ENCODE measurements around the gene ZZZ3.
"Not testable (repeated sequence)": the region's sequence is repeated elsewhere in the genome, so short reads cannot be mapped to it uniquely, and the experiment has no call there.

GRCh38 chr1:77646224-77646623 lies 36.2 kb downstream of the ZZZ3 start:
- TF ChIP-seq, protein P1, sequence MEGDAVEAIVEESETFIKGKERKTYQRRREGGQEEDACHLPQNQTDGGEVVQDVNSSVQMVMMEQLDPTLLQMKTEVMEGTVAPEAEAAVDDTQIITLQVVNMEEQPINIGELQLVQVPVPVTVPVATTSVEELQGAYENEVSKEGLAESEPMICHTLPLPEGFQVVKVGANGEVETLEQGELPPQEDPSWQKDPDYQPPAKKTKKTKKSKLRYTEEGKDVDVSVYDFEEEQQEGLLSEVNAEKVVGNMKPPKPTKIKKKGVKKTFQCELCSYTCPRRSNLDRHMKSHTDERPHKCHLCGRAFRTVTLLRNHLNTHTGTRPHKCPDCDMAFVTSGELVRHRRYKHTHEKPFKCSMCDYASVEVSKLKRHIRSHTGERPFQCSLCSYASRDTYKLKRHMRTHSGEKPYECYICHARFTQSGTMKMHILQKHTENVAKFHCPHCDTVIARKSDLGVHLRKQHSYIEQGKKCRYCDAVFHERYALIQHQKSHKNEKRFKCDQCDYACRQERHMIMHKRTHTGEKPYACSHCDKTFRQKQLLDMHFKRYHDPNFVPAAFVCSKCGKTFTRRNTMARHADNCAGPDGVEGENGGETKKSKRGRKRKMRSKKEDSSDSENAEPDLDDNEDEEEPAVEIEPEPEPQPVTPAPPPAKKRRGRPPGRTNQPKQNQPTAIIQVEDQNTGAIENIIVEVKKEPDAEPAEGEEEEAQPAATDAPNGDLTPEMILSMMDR (IDR thresholded peaks at IDR 0.05) = not testable (repeated sequence)
- not testable (repeated sequence) for TF ChIP-seq EZH2 (IDR thresholded peaks at IDR 0.05; ENCODE audit: borderline replicate concordance, insufficient read depth, low read depth, low read length, poor library complexity, severe bottlenecking)

All from B cell (primary cell).